Fibroblast of peridontal ligament (primary cell): ENCODE data around the gene C2orf69.

Source experiments
- DNase-seq: peaks from one replicate; pipeline ENCODE4 v3.0.0-alpha.2; 2010; ENCODE audit errors: extremely low read depth

The C2orf69 gene

DNA sequence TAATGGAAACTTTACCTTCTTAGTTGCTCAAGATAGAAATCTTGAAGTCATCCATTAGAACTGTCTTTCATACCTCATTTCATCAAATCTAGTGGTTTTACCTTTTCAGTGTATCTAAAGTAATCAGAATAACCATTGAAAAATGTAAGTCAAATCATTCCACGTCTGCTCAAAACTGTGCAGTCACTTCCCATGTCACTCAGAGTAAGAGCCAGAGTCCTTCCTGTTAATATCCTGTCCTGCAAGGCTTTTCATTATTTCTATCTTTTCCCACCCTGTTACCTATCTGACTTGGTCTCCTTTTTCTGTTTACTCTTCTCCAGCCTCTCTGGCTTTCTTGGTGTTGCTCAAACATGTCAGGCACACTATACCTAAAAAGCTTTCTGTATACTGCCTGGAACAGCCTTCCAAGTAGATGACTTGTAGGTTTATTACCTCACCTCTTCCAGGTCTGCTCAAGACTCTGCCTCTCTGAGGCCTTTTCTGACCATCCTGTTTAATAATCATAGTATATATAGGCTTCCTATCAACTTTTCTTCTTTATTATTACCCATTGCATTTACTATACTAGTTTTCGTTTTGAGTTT is 3.4 kb downstream of the C2orf69 start:
- DNase-seq = no peak

DNA sequence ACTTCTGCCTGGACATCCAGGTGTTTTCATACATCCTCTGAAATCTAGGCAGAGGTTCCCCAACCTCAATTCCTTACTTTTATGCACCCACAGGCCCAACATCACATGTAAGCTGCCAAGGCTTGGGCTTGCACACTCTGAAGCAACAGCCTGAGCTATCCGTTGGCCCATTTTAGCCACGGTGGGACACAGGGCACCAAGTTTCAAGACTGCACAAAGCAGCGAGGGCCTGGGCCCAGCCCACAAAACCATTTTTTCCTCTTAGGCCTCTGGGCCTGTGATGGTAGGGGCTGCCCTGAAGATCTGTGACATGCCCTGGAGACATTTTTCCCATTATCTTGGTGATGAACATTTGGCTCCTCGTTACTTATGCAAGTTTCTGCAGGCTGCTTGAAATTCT is 5.9 kb downstream of the C2orf69 start:
- DNase-seq = no peak

DNA sequence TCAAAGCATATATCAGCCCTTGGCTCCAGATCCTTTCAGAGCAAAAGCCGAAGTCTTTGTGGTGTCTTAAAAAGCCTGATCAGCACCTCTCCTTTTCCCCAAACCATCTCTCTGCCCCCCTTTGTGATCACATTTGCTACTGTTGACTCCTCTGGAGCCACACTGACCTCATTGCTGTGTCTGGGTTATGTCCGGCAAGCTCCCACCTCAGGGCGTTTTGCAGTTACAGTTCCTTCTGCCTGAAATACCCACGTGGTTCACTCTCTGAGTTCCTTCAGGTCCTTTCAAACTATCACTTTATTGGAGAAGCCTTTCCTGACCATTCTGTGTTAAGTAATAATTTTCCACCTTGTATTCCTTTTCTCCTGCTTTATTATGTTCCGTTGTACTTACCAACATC is 11.8 kb downstream of the C2orf69 start:
- no peak for DNase-seq

DNA sequence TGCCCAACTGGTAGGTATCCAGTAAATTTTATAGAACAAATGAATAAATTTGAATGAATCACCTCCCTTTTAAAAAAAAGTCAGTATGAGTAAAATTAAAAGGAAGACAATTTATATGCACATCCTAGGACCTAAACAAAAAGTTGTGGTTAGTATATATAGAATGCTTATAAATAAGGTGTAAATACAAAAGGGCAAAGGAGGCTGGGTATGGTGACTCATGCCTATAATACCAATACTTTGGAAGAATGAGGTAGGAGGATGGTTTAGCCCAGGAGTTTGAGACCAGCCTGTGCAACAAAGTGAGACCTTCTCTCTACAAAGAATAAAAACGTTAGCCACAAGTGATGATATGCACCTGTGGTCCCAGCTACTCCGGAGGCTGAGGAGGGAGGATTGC is 12.8 kb downstream of the C2orf69 start:
- no peak for DNase-seq

DNA sequence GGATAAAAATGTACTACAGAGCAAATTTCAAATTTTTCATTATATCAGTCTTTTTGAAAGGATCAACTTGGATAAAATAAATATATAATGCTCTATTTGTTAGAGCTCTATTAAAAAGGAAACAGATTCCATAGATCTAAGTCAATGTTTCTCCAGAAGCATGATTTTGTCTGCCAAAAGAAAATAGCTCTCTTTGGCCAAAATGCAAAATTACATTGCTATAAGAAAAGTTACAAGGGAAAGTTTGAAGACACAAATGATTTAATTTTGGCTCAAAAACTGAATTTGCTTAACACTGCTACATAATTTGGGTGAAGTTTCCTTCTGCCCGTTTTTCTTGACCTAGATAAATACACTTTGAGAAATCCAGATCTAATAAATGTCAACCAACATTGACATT is 15.7 kb downstream of the C2orf69 start:
- peak; percentile 54 for DNase-seq

- no peak for DNase-seq
Observed at GRCh38 chr2:199928226-199928625, 17.1 kb downstream of the C2orf69 start.

GRCh38 chr2:199928626-199929025 is 17.5 kb downstream of the C2orf69 start:
- no peak for DNase-seq

GRCh38 chr2:199929262-199929661 is 18.2 kb downstream of the C2orf69 start:
- DNase-seq = no peak

GRCh38 chr2:199932312-199932855 is 21.3 kb downstream of the C2orf69 start:
- DNase-seq = peak; percentile 56

GRCh38 chr2:199933466-199933865 is 22.4 kb downstream of the C2orf69 start:
- peak; percentile 32 for DNase-seq

DNA sequence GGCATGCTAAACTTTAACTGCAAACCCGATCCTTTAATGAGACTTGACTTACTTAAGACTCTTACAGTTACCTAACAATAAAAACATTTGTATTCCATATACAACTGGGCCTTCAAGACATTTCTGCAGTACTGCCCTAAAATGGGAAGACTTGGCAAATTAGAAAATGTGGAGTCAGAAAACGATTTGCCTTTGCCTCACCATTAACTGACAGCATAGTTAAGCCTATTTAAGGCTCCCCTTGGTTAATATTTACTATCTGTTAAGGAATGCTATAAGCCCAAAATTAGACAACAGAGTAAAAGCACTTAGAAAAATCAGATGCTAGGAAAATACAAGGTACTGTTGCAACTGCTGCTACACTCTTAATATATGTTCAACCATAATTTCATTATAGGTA is 25.5 kb downstream of the C2orf69 start:
- DNase-seq = no peak

DNA sequence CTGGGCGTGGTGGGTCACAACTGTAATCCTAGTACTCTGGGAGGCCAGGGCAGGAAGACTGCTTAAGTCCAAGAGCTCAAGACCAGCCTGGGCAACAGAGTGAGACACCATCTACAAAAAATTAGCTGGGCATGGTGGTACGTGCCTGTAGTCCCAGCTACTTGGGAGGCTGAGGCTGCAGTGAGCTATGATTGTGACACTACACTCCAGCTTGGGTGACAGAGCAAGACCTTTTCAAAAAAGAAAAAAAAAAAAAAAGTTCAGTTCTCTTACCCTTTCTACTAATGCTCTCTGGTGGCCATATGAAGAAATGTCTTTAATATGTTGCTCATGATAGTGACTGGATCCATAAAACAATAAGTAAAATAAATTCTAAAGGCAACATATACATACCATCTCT is 29.3 kb downstream of the C2orf69 start:
- peak; percentile 63 for DNase-seq

GRCh38 chr2:199943373-199943772 is 32.3 kb downstream of the C2orf69 start:
- no peak for DNase-seq

- DNase-seq = no peak
Observed at GRCh38 chr2:199946196-199946595, 35.1 kb downstream of the C2orf69 start.

GRCh38 chr2:199946836-199947235 is 35.7 kb downstream of the C2orf69 start:
- peak; percentile 22 for DNase-seq

DNA sequence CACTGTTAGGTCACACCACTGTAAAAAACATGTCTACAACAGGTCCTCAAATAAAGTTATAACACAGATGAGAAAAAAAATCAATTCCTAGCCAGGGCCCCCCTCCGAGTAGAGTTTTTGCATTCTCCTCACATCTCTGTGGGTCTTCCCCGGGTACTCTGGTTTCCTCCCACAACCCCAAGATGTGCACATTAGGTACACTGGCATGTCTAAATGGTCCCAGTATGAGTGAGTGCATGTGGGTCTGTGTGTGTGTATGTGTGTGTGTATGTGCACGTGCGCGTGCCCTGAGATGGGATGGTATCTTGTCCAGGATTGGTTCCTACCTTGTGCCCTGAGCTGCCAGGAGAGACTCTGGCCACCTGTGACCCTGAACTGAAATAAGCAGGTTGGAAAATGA is 39.3 kb downstream of the C2orf69 start:
- no peak for DNase-seq

DNA sequence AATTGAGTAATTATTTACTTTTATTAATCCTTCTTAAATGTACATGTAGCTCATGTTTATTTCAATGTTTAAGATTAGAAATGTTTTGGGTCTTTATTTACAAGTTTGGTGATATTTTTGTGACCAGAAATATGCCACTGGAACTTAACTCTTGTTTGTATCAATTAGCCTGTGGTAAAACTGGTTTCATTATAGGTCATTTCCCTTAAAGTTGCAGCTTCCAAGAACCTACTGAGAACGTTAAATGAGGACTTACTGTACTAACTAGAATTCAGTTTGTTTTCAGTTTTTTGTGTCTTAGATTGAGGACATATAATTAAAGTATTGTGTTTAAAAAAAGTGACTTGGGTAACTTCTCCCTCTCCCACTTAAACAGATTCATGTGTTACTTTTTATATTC is 39.9 kb downstream of the C2orf69 start:
- no peak for DNase-seq

- peak; percentile 42 for DNase-seq
Observed at GRCh38 chr2:199955007-199955338, 43.9 kb downstream of the C2orf69 start.

GRCh38 chr2:199955339-199956061 is 44.4 kb downstream of the C2orf69 start, which contains the start of the genes MAIP1 and TYW5:
Gene MAIP1, plus strand, starts transcription at chr2:199955582. Its CDS starts 217 bp downstream, at chr2:199955799.
Gene TYW5, minus strand, starts transcription at chr2:199955491. Its CDS starts 21 bp downstream, at chr2:199955470.
- DNase-seq = peak; percentile 84

DNA sequence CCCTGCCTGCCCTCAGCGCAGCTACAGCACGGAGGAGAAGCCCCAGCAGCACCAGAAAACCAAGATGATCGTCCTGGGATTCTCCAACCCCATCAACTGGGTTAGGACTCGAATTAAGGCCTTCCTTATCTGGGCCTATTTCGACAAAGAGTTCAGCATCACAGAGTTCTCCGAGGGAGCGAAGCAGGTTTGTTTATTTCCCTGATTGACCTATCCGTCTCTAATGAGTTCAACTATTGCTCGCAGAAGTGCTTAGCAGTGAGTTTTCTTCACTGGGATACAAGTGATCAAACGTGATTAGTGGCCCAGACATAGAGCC is 44.9 kb downstream of the C2orf69 start:
- no peak for DNase-seq

DNA sequence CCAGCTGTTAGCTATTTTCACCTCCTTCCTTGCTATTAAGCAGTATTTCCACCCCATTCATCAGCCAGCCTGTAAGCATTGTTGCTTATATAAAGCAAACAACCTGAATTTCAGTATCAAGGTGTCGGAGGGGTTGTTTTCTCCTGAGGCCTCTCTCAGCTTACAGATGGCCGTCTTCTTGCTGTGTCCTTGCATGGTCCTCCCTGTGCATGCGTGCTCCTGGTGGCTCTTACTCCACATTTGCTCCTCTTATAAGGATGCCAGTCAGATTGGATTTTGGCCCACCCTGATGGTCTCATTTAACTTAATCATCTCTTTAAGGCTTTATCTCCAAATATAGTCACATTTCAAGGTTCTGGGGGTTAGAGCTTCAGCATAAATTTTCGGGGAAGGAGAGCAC is 46.9 kb downstream of the C2orf69 start:
- DNase-seq = no peak

DNA sequence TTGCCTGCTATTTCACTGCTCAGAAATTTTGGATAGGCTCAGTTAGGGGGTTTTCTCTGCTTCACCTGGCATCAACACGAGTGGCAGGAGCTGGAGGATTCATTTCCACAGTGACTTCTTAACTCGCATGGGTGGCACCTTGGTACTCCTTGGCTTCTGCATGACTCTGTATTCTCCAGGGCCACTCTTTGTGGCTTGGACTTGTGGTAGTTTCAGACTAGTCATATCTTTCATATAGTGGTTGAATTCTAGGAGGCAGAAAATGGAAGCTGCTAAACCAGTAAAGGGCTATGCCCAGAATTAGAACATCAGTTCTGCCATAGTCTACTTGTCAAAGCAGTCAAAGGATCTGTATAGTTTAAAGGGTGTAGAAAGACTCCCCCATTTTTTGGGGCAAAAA is 51.1 kb downstream of the C2orf69 start:
- no peak for DNase-seq

GRCh38 chr2:199966405-199966804 is 55.3 kb downstream of the C2orf69 start:
- DNase-seq = no peak

DNA sequence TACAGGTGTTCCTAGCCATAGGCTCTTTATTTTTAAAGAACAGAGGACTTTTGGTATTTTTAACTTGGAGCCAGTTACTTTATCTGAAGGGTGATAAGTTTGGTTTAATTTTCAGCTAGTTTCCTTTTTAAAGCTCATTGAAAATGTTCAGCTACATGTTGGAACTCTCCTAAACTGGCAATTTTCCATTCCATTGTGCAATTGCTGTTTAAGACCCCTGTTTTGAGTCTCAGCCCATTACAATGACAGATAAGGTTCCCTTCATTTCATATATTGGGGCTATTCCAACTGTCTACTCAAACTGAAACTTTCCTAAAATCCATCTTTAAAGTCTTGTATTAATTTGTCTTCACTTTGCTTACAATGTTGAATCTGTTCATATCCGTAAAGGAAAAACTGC is 55.9 kb downstream of the C2orf69 start:
- no peak for DNase-seq
